Liver (tissue), 3 donors: ENCODE results near the gene WRNIP1.

Experiments
- ATF3 ChIP-seq: IDR thresholded peaks from 2 replicates; pipeline ENCODE4 v1.6.1; 2016; ENCODE audit warnings: antibody characterized with exemption
- CTCF ChIP-seq: fragments of 150-350 bp; IDR thresholded peaks from 2 replicates; pipeline ENCODE4 v1.5.1; 2017; ENCODE audit warnings: improper control_type of control experiment, low read depth, low read length; ENCODE audit not compliant: missing input control
- EGR1 ChIP-seq, 2 donors: IDR thresholded peaks; 2 replicates each; pipeline ENCODE4 v1.6.1; 2016 to 2018; ENCODE audit warnings: antibody characterized with exemption in 2 of 2, low read depth in 2 of 2
- GABPA ChIP-seq, 2 donors: IDR thresholded peaks in 1 of 2; conservative IDR thresholded peaks in 1 of 2; 2 replicates each; pipeline ENCODE4 v1.6.1; 2016; ENCODE audit warnings: antibody characterized with exemption in 2 of 2, mild to moderate bottlenecking in 1 of 2, moderate library complexity in 1 of 2
- HNF4A ChIP-seq, 2 donors: conservative IDR thresholded peaks; 2 replicates each; pipeline ENCODE4 v1.6.1; 2016; ENCODE audit warnings: antibody characterized with exemption in 2 of 2, mild to moderate bottlenecking in 2 of 2
- JUND ChIP-seq, 2 donors: IDR thresholded peaks; 2 replicates each; pipeline ENCODE4 v1.6.1; 2016; ENCODE audit warnings: antibody characterized with exemption in 2 of 2
- MAX ChIP-seq: IDR thresholded peaks from 2 replicates; pipeline ENCODE4 v1.6.1; 2016; ENCODE audit warnings: antibody characterized with exemption
- RAD21 ChIP-seq, 2 donors: IDR thresholded peaks; 2 replicates each; pipeline ENCODE4 v1.6.1; 2016; ENCODE audit warnings: antibody characterized with exemption in 2 of 2, mild to moderate bottlenecking in 2 of 2
- REST ChIP-seq: IDR thresholded peaks from 2 replicates; pipeline ENCODE4 v1.6.1; 2016; ENCODE audit warnings: antibody characterized with exemption, mild to moderate bottlenecking
- RXRA ChIP-seq, 2 donors: IDR thresholded peaks; 2 replicates each; pipeline ENCODE4 v1.6.1; 2017 to 2018; ENCODE audit warnings: antibody characterized with exemption in 2 of 2, mild to moderate bottlenecking in 1 of 2
- SP1 ChIP-seq: IDR thresholded peaks from 2 replicates; pipeline ENCODE4 v1.6.1; 2018; ENCODE audit warnings: antibody characterized with exemption, mild to moderate bottlenecking
- TAF1 ChIP-seq: conservative IDR thresholded peaks from 2 replicates; pipeline ENCODE4 v1.6.1; 2016; ENCODE audit warnings: antibody characterized with exemption, mild to moderate bottlenecking
- YY1 ChIP-seq: IDR thresholded peaks from 2 replicates; pipeline ENCODE4 v1.6.1; 2016; ENCODE audit warnings: antibody characterized with exemption, mild to moderate bottlenecking
- ZBTB33 ChIP-seq: IDR thresholded peaks from 2 replicates; pipeline ENCODE4 v1.6.1; 2016; ENCODE audit warnings: antibody characterized with exemption
- donor health status: healthy.
- donor health status: healthy.

GRCh38 chr6:2752477-2753109 is 12.6 kb upstream of the WRNIP1 start:
- TF ChIP-seq CTCF, result no peak
- TF ChIP-seq HNF4A (conservative IDR thresholded peaks at IDR 0.05), result no peak
- TF ChIP-seq RAD21 (IDR thresholded peaks at IDR 0.05), result no peak
- no peak for TF ChIP-seq REST
- TF ChIP-seq TAF1, result no peak
- no peak for TF ChIP-seq YY1
- TF ChIP-seq MAX, result no peak
- no peak for TF ChIP-seq EGR1 (IDR thresholded peaks at IDR 0.05; ENCODE audit: low read depth in 2 of 2)
- TF ChIP-seq ATF3, result no peak
- TF ChIP-seq RXRA (IDR thresholded peaks at IDR 0.05), result no peak
- TF ChIP-seq JUND (IDR thresholded peaks at IDR 0.05), result no peak
- TF ChIP-seq SP1, result no peak
- no peak for TF ChIP-seq GABPA (IDR thresholded peaks at IDR 0.05 in 1 of 2, conservative IDR thresholded peaks at IDR 0.05 in 1 of 2)
- no peak for TF ChIP-seq ZBTB33
